ENCODE results near the gene SLC41A3.

SLC41A3 gene

GRCh38 chr3:126083913-126084767 lies at the start of gene SLC41A3:
Gene SLC41A3 (minus strand): TSS chr3:126084124. CDS start chr3:126068219, 15,905 bp downstream.
- DNase-seq (ENCODE audit: low spot score), result peak; percentile 97

- no peak for DNase-seq (ENCODE audit: low spot score)
Observed at GRCh38 chr3:126133606-126134005, 49.7 kb upstream of the SLC41A3 start.

GRCh38 chr3:126132751-126133511 lies 49.0 kb upstream of the SLC41A3 start:
- peak; percentile 37 for DNase-seq (ENCODE audit: low spot score)

GRCh38 chr3:126131881-126132750 lies 48.2 kb upstream of the SLC41A3 start:
- no peak for DNase-seq (ENCODE audit: low spot score)

GRCh38 chr3:126130981-126131745 lies 47.2 kb upstream of the SLC41A3 start:
- DNase-seq (ENCODE audit: low spot score), result no peak

GRCh38 chr3:126130081-126130855 lies 46.3 kb upstream of the SLC41A3 start:
- no peak for DNase-seq (ENCODE audit: low spot score)

- DNase-seq (ENCODE audit: low spot score), result no peak
Observed at GRCh38 chr3:126129398-126129891, 45.5 kb upstream of the SLC41A3 start.

- DNase-seq (ENCODE audit: low spot score), result no peak
Observed at GRCh38 chr3:126128504-126129397, 44.8 kb upstream of the SLC41A3 start.

- no peak for DNase-seq (ENCODE audit: low spot score)
Observed at GRCh38 chr3:126127904-126128303, 44.0 kb upstream of the SLC41A3 start.

GRCh38 chr3:126127452-126127851 lies 43.5 kb upstream of the SLC41A3 start:
- no peak for DNase-seq (ENCODE audit: low spot score)

GRCh38 chr3:126126811-126127431 lies 43.0 kb upstream of the SLC41A3 start:
- no peak for DNase-seq (ENCODE audit: low spot score)

GRCh38 chr3:126126286-126126685 lies 42.4 kb upstream of the SLC41A3 start:
- no peak for DNase-seq (ENCODE audit: low spot score)

- no peak for DNase-seq (ENCODE audit: low spot score)
Observed at GRCh38 chr3:126125781-126126251, 41.9 kb upstream of the SLC41A3 start.

- DNase-seq (ENCODE audit: low spot score), result no peak
Observed at GRCh38 chr3:126125341-126125740, 41.4 kb upstream of the SLC41A3 start.

GRCh38 chr3:126124896-126125295 lies 41.0 kb upstream of the SLC41A3 start:
- no peak for DNase-seq (ENCODE audit: low spot score)

- no peak for DNase-seq (ENCODE audit: low spot score)
Observed at GRCh38 chr3:126124148-126124868, 40.4 kb upstream of the SLC41A3 start.

GRCh38 chr3:126121632-126122031 lies 37.7 kb upstream of the SLC41A3 start:
- no peak for DNase-seq (ENCODE audit: low spot score)

- no peak for DNase-seq (ENCODE audit: low spot score)
Observed at GRCh38 chr3:126121074-126121473, 37.1 kb upstream of the SLC41A3 start.
